Astrocyte (in vitro differentiated cells and primary cell): ENCODE measurements around the gene DNAJC22. TPM values are rescaled to one million over a fixed set of nuclear protein-coding genes. Genes with fewer than 3 reads are reported as not detected.

Experiments used
- DNase-seq: peaks from one replicate; pipeline ENCODE4 v3.0.0-alpha.2; 2010; ENCODE audit warnings: low read depth
- FAIRE-seq: peaks from 2 replicates; lab custom pipeline; 2011; peaks lifted over from hg19 to GRCh38; lab: Jason Lieb, UNC
- H2AFZ ChIP-seq: 2 replicates; pipeline ENCODE4 v1.6.0; 2012; ENCODE audit warnings: low read depth, low read length, inconsistent platforms
- H3K27ac ChIP-seq: 2 replicates; pipeline ENCODE4 v1.5.1; 2011; ENCODE audit warnings: low read depth, low read length, inconsistent platforms
- H3K27me3 ChIP-seq: 2 replicates; pipeline ENCODE4 v1.6.0; 2011; ENCODE audit warnings: low read length, inconsistent platforms; ENCODE audit not compliant: insufficient read depth
- H3K36me3 ChIP-seq: 2 replicates; pipeline ENCODE4 v1.5.1; 2011; ENCODE audit warnings: low read length, inconsistent platforms; ENCODE audit not compliant: insufficient read depth
- H3K4me1 ChIP-seq: 2 replicates; pipeline ENCODE4 v1.5.1; 2011; ENCODE audit warnings: low read length, inconsistent platforms; ENCODE audit not compliant: insufficient read depth
- H3K4me2 ChIP-seq: 2 replicates; pipeline ENCODE4 v1.6.0; 2012; ENCODE audit warnings: low read length, inconsistent platforms
- H3K4me3 ChIP-seq: 2 replicates; pipeline ENCODE4 v1.5.1; 2011; ENCODE audit warnings: low read depth, mild to moderate bottlenecking, low read length, inconsistent platforms; ENCODE audit not compliant: insufficient read depth
- H3K79me2 ChIP-seq: 2 replicates; pipeline ENCODE4 v1.6.0; 2012; ENCODE audit warnings: mild to moderate bottlenecking, low read length, inconsistent platforms; ENCODE audit not compliant: insufficient read depth
- H3K9ac ChIP-seq: 2 replicates; pipeline ENCODE4 v1.6.0; 2012; ENCODE audit warnings: mild to moderate bottlenecking, low read length, inconsistent platforms
- H3K9me3 ChIP-seq: 2 replicates; pipeline ENCODE4 v1.5.1; 2012; ENCODE audit warnings: low read depth, mild to moderate bottlenecking, low read length, inconsistent platforms; ENCODE audit not compliant: insufficient read depth
- H4K20me1 ChIP-seq: 2 replicates; pipeline ENCODE4 v1.6.0; 2012; ENCODE audit warnings: low read length, inconsistent platforms; ENCODE audit not compliant: insufficient read depth
- H3K27ac Mint-ChIP-seq: one replicate; pipeline ENCODE4 v1.8.0; 2021; ENCODE audit warnings: mild to moderate bottlenecking, mixed read lengths; ENCODE audit not compliant: unreplicated experiment
- H3K27me3 Mint-ChIP-seq: one replicate; pipeline ENCODE4 v1.8.0; 2021; ENCODE audit warnings: low read depth, mixed read lengths; ENCODE audit not compliant: unreplicated experiment
- H3K36me3 Mint-ChIP-seq: one replicate; pipeline ENCODE4 v1.8.0; 2021; ENCODE audit warnings: low read depth, mixed read lengths; ENCODE audit not compliant: unreplicated experiment
- H3K4me1 Mint-ChIP-seq: one replicate; pipeline ENCODE4 v1.8.0; 2021; ENCODE audit warnings: low read depth, mixed read lengths; ENCODE audit not compliant: unreplicated experiment
- H3K4me3 Mint-ChIP-seq: one replicate; pipeline ENCODE4 v1.8.0; 2021; ENCODE audit warnings: mild to moderate bottlenecking, moderate library complexity, mixed read lengths; ENCODE audit not compliant: unreplicated experiment
- H3K9me3 Mint-ChIP-seq: one replicate; pipeline ENCODE4 v1.8.0; 2021; ENCODE audit warnings: mild to moderate bottlenecking, mixed read lengths; ENCODE audit not compliant: unreplicated experiment
- EZH2 ChIP-seq: IDR thresholded peaks from 2 replicates; pipeline ENCODE4 v1.6.1; 2012; ENCODE audit warnings: mild to moderate bottlenecking, low read length, inconsistent platforms; ENCODE audit not compliant: insufficient read depth
- total RNA-seq: library from RNA; stranded (reverse); gene quantifications from 2 replicates; pipeline ENCODE4 v1.2.1, GENCODE V29; 2021
- TF ChIP-seq, protein P1 (sequence below): IDR thresholded peaks from 2 replicates; pipeline ENCODE4 v1.5.1; 2011; ENCODE audit warnings: low read depth, mild to moderate bottlenecking, inconsistent platforms, low read length, moderate library complexity; ENCODE audit not compliant: insufficient read depth

The DNAJC22 gene
- total RNA-seq, 1 donor from 2014 or later: 0.52 TPM

DNA sequence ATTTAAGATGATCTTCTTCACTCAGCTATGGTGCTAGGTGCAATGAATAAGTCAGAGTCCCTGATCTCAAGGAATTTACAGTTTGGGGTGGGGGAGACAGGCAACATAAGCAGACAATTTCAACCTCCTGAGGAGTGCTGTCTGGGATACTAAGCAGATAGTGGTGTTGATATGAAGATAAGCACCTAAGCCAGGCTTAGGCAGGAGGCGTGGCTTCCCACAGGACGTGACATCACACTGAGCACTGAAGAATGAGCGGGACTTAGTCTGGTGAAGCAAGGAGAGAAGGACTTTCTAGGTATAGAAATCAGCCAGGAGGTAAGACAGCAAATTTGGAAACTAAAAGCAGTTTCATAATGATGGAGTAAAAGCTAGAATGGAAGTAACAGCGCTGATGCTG lies 44.9 kb upstream of the DNAJC22 start:
- Histone ChIP-seq H3K27me3 (peaks cover 42% of the 10 kb centered on the region), H3K4me1 (peaks cover 2% of the 10 kb centered on the region), H4K20me1 (no peaks in the 10 kb centered on the region), H2AFZ (no peak overlapping the region), H3K4me2 (no peak overlapping the region), H3K4me3 (no peak overlapping the region), H3K79me2 (no peaks in the 10 kb centered on the region), H3K9ac (no peak overlapping the region), H3K27ac (no peak overlapping the region), H3K9me3 (no peaks in the 10 kb centered on the region), H3K36me3 (no peaks in the 10 kb centered on the region)
- no peak for TF ChIP-seq EZH2
- TF ChIP-seq, protein P1, sequence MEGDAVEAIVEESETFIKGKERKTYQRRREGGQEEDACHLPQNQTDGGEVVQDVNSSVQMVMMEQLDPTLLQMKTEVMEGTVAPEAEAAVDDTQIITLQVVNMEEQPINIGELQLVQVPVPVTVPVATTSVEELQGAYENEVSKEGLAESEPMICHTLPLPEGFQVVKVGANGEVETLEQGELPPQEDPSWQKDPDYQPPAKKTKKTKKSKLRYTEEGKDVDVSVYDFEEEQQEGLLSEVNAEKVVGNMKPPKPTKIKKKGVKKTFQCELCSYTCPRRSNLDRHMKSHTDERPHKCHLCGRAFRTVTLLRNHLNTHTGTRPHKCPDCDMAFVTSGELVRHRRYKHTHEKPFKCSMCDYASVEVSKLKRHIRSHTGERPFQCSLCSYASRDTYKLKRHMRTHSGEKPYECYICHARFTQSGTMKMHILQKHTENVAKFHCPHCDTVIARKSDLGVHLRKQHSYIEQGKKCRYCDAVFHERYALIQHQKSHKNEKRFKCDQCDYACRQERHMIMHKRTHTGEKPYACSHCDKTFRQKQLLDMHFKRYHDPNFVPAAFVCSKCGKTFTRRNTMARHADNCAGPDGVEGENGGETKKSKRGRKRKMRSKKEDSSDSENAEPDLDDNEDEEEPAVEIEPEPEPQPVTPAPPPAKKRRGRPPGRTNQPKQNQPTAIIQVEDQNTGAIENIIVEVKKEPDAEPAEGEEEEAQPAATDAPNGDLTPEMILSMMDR: no peak
- Mint-ChIP-seq H3K27ac (no peak overlapping the region), H3K4me1 (peaks cover 2% of the 10 kb centered on the region), H3K27me3 (peaks cover 58% of the 10 kb centered on the region), H3K36me3 (no peaks in the 10 kb centered on the region), H3K9me3 (peaks cover 2% of the 10 kb centered on the region), H3K4me3 (no peak overlapping the region)
- FAIRE-seq (no peak), DNase-seq (no peak)

DNA sequence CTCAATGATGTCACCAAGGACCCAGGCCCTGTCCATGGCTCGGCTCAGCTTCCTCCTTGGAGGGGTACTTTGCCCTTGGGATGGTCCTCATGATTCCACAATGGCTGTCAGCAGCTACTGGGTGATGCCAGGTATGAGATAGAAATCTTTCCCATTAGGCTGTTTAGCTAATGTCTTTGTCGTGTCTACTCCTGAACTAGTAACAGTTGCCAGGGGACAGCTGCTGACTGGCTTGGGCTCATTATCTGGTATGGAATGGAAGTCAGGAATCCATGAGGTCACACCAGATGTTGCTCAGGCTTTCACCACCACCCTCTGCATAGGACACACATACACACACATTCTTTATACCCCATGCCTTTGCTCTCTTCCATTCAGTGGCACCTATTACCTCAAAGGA lies 42.5 kb upstream of the DNAJC22 start:
- Histone ChIP-seq H3K79me2 (no peaks in the 10 kb centered on the region), H3K4me1 (no peaks in the 10 kb centered on the region), H3K9me3 (no peaks in the 10 kb centered on the region), H3K4me3 (no peak overlapping the region), H3K4me2 (no peak overlapping the region), H3K36me3 (no peaks in the 10 kb centered on the region), H3K27me3 (peaks cover 33% of the 10 kb centered on the region), H2AFZ (no peak overlapping the region), H4K20me1 (no peaks in the 10 kb centered on the region), H3K27ac (no peak overlapping the region), H3K9ac (no peak overlapping the region)
- H3K27me3 Mint-ChIP-seq: peaks cover 35% of the 10 kb centered on the region
- H3K4me1 Mint-ChIP-seq: peaks cover 2% of the 10 kb centered on the region
- no peak overlapping the region for H3K4me3 Mint-ChIP-seq
- no peaks in the 10 kb centered on the region for H3K36me3 Mint-ChIP-seq
- FAIRE-seq (no peak), DNase-seq (peak; percentile 35)
- no peaks in the 10 kb centered on the region for H3K9me3 Mint-ChIP-seq
- H3K27ac Mint-ChIP-seq: peak overlapping the region; percentile 80
- no peak for TF ChIP-seq EZH2
- TF ChIP-seq, protein P1: no peak

DNA sequence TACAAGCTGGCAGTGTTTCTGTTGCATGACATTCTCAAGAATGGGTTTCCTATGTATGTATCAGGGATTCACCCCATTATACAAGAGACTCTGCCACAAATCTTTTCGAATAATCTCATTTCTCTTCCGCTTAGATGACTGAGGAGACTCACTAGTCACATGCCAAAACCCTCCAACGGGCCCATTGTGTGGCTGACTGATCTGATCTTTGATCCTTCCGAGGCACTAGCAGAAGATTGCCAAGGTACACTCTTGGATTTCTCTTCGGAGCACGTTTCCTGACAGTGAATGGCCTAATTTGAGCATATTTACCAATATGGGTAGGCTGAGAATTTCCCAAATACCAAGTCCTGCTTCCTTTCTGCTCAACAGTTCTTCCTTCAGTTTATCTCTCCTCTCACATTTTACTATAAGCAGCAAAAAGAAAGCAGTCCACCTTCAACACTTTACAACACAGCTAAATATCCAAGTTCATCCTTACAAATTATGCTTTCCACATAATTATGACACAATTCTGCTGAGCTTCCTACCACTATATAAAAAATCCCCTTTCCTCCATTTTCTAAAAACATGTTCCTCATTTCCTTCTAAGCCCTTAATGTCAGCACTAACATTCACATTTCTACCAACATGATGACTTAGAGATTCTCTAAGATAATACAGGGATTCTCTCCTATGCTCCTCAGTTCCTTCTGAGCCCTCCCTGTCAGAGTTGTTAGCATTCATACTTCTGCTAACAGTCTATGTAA lies 40.8 kb upstream of the DNAJC22 start:
- Histone ChIP-seq H3K27ac (no peak overlapping the region), H3K4me1 (no peaks in the 10 kb centered on the region), H3K4me2 (no peak overlapping the region), H2AFZ (no peak overlapping the region), H3K9me3 (no peaks in the 10 kb centered on the region), H3K79me2 (no peaks in the 10 kb centered on the region), H3K36me3 (no peaks in the 10 kb centered on the region), H4K20me1 (no peaks in the 10 kb centered on the region), H3K27me3 (peaks cover 36% of the 10 kb centered on the region), H3K4me3 (no peak overlapping the region), H3K9ac (no peak overlapping the region)
- Mint-ChIP-seq H3K27ac (no peak overlapping the region), H3K27me3 (peaks cover 34% of the 10 kb centered on the region), H3K36me3 (no peaks in the 10 kb centered on the region), H3K4me1 (peaks cover 2% of the 10 kb centered on the region), H3K4me3 (no peak overlapping the region), H3K9me3 (no peaks in the 10 kb centered on the region)
- no peak for TF ChIP-seq EZH2
- TF ChIP-seq, protein P1: no peak
- no peak for DNase-seq
- no peak for FAIRE-seq
